Sigmoid colon (tissue), 7 donors: ENCODE results near the gene KCNG1. TPM values are rescaled to one million over a fixed set of nuclear protein-coding genes. Genes with fewer than 3 reads are reported as not detected.

Experiments
- DNase-seq: peaks from one replicate; pipeline ENCODE4 v3.0.0-alpha.2; 2019
- H3K27ac ChIP-seq, 4 donors: fragments of 200-600 bp; sonication (generic); one replicate each; pipeline ENCODE4 v1.5.1; 2016 to 2019; ENCODE audit warnings: mild to moderate bottlenecking in 1 of 4
- H3K27me3 ChIP-seq, 3 donors: fragments of 200-600 bp; sonication (generic); one replicate each; pipeline ENCODE4 v1.5.1; 2019; ENCODE audit warnings: mild to moderate bottlenecking in 1 of 3
- H3K36me3 ChIP-seq, 4 donors: fragments of 200-600 bp; sonication (generic); one replicate each; pipeline ENCODE4 v1.5.1; 2016 to 2019
- H3K4me1 ChIP-seq, 4 donors: fragments of 200-600 bp; sonication (generic); one replicate each; pipeline ENCODE4 v1.5.1; 2017 to 2019
- H3K4me3 ChIP-seq, 4 donors: fragments of 200-600 bp; sonication (generic); one replicate each; pipeline ENCODE4 v1.5.1; 2017 to 2019; ENCODE audit warnings: mild to moderate bottlenecking in 2 of 4, moderate library complexity in 1 of 4
- H3K9me3 ChIP-seq, 4 donors: fragments of 200-600 bp in 3 of 4; sonication (generic) in 3 of 4; one replicate each; pipeline versions ENCODE4 v1.5.1 to v1.6.1; 2013 to 2019
- EP300 ChIP-seq, 4 donors: sonication (generic); formaldehyde crosslinking; IDR thresholded peaks; one replicate each; pipeline ENCODE4 v1.6.1; 2017; ENCODE audit warnings: antibody characterized with exemption in 4 of 4
- POLR2A ChIP-seq, 2 donors: fragments of 450-650 bp; IDR thresholded peaks; one replicate each; pipeline ENCODE4 v1.6.1; 2016; ENCODE audit warnings: antibody characterized with exemption in 2 of 2, mild to moderate bottlenecking in 2 of 2, moderate library complexity in 2 of 2
- POLR2AphosphoS5 ChIP-seq, 4 donors: sonication (generic); formaldehyde crosslinking; IDR thresholded peaks; one replicate each; pipeline ENCODE4 v1.6.1; 2017; ENCODE audit warnings: antibody characterized with exemption in 4 of 4
- WGBS, 2 donors: extraction: QIAGEN DNeasy Blood & Tissue Kit; methylation state at CpG; one replicate each; pipeline ENCODE4 v1.1.7; 2013; 5-methylcytosine and 5-hydroxymethylcytosine counted together
- intact Hi-C: fragments of 100-400 bp; cut with DNase I; formaldehyde crosslinking; loops from one replicate; pipeline ENCODE4 v1.15.1; 2023
- polyA plus RNA-seq, 3 donors: library from polyadenylated mRNA; stranded (reverse); fragments of 200-250 nt; gene quantifications; one replicate each; pipeline ENCODE4 v1.2.3, GENCODE V29; 2013
- total RNA-seq, 4 donors: library from RNA; depleted of rRNA; stranded (reverse); fragments of >200 nt; gene quantifications; one replicate each; pipeline ENCODE4 v1.1.0, GENCODE V29; 2016
- TF ChIP-seq, protein P1 (sequence below), 4 experiments: fragments of 450-650 bp in 3 of 4; fragments of 200-600 bp in 1 of 4; IDR thresholded peaks; one replicate each; pipeline ENCODE4 v1.5.1; 2016 to 2019; ENCODE audit warnings: antibody characterized with exemption in 4 of 4, mild to moderate bottlenecking in 3 of 4, moderate library complexity in 2 of 4
- donor health status: healthy with polysubstance abuse.
- donor health status: Bipolar disorder and iron deficiency.
- donor health status: healthy.

Gene KCNG1
- total and polyA plus RNA-seq, 7 donors = 1.7 to 7.1 (median 3.2) TPM

DNA sequence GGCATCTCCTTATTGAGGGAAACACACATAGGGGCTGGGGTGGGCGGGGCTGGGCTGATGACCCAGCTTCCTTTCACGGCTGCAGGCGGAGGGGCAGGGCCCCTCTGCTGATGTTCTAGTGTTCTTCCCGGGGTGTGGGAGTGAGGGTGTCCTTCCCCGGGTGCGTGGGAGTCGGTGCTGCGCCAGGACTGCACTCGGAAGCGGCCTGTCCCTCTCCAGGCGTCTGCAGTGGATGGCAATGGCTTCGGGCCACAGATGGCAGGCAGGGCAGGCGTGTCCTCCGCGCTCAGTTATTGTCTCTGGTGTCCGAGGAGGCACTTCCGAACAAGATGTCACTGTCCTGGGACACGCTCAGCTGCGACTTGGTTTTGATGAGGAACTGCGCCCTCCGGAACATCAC lies 19.2 kb downstream of the KCNG1 start:
- Histone ChIP-seq H3K27me3 (peaks cover 0 to 3% (median 0%) of the 10 kb centered on the region in 3 donors), H3K27ac (no peak overlapping the region)
- DNase-seq = no peak

DNA sequence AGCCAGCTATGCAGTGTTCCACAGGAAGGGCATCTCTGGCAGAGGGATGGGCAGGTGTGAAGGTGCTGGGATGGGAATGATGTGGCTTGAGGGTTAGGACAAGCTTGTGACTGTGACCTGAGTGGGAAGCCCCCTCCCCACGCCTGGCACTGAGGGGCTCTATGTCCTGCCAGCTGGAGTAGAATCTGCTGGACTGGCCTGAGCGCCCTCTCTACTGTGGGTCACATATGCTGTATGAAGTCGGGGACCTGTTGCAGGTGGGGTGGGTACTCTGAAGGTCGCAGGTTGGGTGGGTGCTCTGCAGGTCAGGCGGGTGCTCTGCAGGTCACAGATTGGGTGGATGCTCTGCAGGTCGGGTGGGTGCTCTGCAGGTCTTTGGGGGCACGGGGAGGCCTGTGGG lies 20.3 kb downstream of the KCNG1 start:
- no peaks in the 10 kb centered on the region for H3K4me1 ChIP-seq
- no peak for TF ChIP-seq EP300 (IDR thresholded peaks at IDR 0.05)
- TF ChIP-seq POLR2A (IDR thresholded peaks at IDR 0.05) = no peak
- no peak for TF ChIP-seq POLR2AphosphoS5 (IDR thresholded peaks at IDR 0.05)
- TF ChIP-seq, protein P1, sequence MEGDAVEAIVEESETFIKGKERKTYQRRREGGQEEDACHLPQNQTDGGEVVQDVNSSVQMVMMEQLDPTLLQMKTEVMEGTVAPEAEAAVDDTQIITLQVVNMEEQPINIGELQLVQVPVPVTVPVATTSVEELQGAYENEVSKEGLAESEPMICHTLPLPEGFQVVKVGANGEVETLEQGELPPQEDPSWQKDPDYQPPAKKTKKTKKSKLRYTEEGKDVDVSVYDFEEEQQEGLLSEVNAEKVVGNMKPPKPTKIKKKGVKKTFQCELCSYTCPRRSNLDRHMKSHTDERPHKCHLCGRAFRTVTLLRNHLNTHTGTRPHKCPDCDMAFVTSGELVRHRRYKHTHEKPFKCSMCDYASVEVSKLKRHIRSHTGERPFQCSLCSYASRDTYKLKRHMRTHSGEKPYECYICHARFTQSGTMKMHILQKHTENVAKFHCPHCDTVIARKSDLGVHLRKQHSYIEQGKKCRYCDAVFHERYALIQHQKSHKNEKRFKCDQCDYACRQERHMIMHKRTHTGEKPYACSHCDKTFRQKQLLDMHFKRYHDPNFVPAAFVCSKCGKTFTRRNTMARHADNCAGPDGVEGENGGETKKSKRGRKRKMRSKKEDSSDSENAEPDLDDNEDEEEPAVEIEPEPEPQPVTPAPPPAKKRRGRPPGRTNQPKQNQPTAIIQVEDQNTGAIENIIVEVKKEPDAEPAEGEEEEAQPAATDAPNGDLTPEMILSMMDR (IDR thresholded peaks at IDR 0.05) = no peak
- no peak for DNase-seq
- H3K36me3 ChIP-seq = no peaks in the 10 kb centered on the region
- intact Hi-C loops = no loop called here
- no peak overlapping the region for H3K27ac ChIP-seq
- no peak overlapping the region for H3K4me3 ChIP-seq
- peaks cover 0 to 5% (median 3%) of the 10 kb centered on the region in 3 donors for H3K27me3 ChIP-seq
- WGBS, 2 donors = 76 to 80% methylated on average over 7 of the region's 7 CpGs
- H3K9me3 ChIP-seq = no peaks in the 10 kb centered on the region

More for the DNA sequence above, 19.2 kb downstream of the KCNG1 start:
- Histone ChIP-seq H3K4me1 (no peaks in the 10 kb centered on the region), H3K9me3 (no peaks in the 10 kb centered on the region), H3K36me3 (no peaks in the 10 kb centered on the region), H3K4me3 (no peak overlapping the region)
- intact Hi-C loops = no loop called here
- WGBS, 2 donors = 84 to 85% methylated on average over 21 of the region's 21 CpGs
- TF ChIP-seq POLR2AphosphoS5 (IDR thresholded peaks at IDR 0.05) (no peak), EP300 (IDR thresholded peaks at IDR 0.05) (no peak), POLR2A (IDR thresholded peaks at IDR 0.05) (no peak)
- TF ChIP-seq, protein P1 (IDR thresholded peaks at IDR 0.05) = no peak

DNA sequence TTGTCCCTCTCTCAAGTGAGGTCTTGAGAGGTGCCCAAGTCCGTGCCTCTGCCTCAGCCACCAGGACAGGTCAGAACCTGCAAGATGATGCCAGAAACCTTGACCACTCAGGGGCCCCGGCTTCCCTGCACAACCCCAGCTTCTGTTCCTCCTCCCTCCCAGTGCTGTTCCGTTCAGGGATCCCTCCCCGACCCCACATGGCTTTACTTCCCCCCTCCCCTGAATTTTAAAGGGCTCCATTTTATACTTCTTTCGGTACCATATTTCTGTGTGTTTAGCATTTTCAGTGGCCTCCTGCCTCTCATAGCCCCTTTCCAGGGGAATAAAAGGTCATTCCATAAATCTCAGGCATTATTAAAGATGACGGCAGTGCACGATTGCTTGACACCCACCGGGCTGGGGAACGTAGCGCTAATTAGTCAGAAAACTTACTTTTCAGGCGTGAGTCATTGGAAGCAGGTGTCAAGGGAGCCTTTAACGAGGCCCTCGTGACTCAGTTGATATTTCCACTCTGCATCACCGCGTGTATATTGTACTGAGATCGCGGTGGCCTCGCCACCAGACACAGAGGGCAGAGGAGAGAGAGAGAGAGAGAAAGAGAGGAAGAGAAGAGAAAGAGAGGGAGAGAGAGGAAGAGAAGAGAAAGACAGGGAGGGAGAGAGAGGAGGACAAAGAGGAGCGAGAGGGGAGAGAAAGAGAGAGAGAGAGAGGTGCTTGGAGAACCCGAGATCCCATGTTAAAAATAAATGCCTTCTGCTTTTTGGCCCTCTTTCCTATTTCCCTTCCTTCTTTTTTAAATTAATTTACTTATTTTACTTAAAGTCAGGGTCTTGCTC lies 21.3 kb downstream of the KCNG1 start:
- DNase-seq = no peak
- 82 to 83% methylated on average over 20 of the region's 20 CpGs for WGBS, 2 donors
- Histone ChIP-seq H3K9me3 (no peaks in the 10 kb centered on the region), H3K27me3 (peaks cover 0 to 5% (median 3%) of the 10 kb centered on the region in 3 donors), H3K27ac (no peak overlapping the region), H3K36me3 (no peaks in the 10 kb centered on the region), H3K4me1 (no peaks in the 10 kb centered on the region), H3K4me3 (no peak overlapping the region)
- TF ChIP-seq POLR2A (IDR thresholded peaks at IDR 0.05) (no peak), POLR2AphosphoS5 (IDR thresholded peaks at IDR 0.05) (no peak), EP300 (IDR thresholded peaks at IDR 0.05) (no peak)
- TF ChIP-seq, protein P1 (IDR thresholded peaks at IDR 0.05) = no peak
- intact Hi-C loops = no loop called here

DNA sequence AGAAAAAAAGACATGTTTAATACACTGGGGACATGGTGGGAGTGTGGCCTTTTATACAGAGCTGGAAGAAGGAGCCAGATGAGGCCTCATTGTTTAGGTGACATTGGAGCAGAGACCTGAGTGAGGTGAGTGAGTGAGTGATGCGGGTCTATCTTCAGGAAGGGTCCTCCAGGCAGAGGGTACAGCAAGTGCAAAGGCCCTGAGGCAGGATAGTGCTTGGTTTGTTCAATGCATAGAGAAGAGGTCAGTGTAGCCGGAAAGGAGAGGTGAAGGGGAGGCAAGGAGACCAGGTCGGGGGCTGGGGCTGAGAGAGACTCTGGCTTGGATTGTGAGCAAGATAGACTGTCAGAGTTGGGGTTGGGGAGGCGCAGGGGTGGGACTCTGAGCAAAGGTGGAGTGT lies 23.6 kb downstream of the KCNG1 start:
- intact Hi-C loops = no loop called here
- no peaks in the 10 kb centered on the region for H3K36me3 ChIP-seq
- H3K4me3 ChIP-seq = no peak overlapping the region
- no peaks in the 10 kb centered on the region for H3K4me1 ChIP-seq
- 86 to 92% methylated on average over 4 of the region's 4 CpGs for WGBS, 2 donors
- no peak for DNase-seq
- H3K27ac ChIP-seq = no peak overlapping the region
- H3K27me3 ChIP-seq = peaks cover 0 to 5% (median 3%) of the 10 kb centered on the region in 3 donors
- TF ChIP-seq POLR2AphosphoS5 (IDR thresholded peaks at IDR 0.05) (no peak), POLR2A (IDR thresholded peaks at IDR 0.05) (no peak), EP300 (IDR thresholded peaks at IDR 0.05) (no peak)
- TF ChIP-seq, protein P1 (IDR thresholded peaks at IDR 0.05) = no peak
- H3K9me3 ChIP-seq = no peaks in the 10 kb centered on the region
